Duodenal mucosa (tissue), 2 donors: ENCODE measurements around the gene SYT14.

Experiments
- H3K27ac ChIP-seq: one replicate; pipeline ENCODE4 v1.7.0; 2013; ENCODE audit warnings: low read depth, low read length
- H3K27me3 ChIP-seq, 2 donors: one replicate each; pipeline ENCODE4 v1.7.0; 2013; ENCODE audit warnings: low read length in 2 of 2, control low read depth in 1 of 2; ENCODE audit not compliant: insufficient read depth in 2 of 2, control insufficient read depth in 1 of 2
- H3K36me3 ChIP-seq, 2 donors: one replicate each; pipeline ENCODE4 v1.7.0; 2013; ENCODE audit warnings: low read length in 2 of 2, control low read depth in 1 of 2; ENCODE audit not compliant: insufficient read depth in 2 of 2, control insufficient read depth in 1 of 2
- H3K4me1 ChIP-seq, 2 donors: one replicate each; pipeline ENCODE4 v1.7.0; 2013; ENCODE audit warnings: low read length in 2 of 2, control low read depth in 1 of 2; ENCODE audit not compliant: insufficient read depth in 2 of 2, control insufficient read depth in 1 of 2
- H3K4me3 ChIP-seq, 2 donors: one replicate each; pipeline ENCODE4 v1.7.0; 2013; ENCODE audit warnings: low read length in 2 of 2, low read depth in 1 of 2
- H3K9ac ChIP-seq, 2 donors: one replicate each; pipeline ENCODE4 v1.7.0; 2013; ENCODE audit warnings: low read length in 2 of 2, low read depth in 1 of 2
- H3K9me3 ChIP-seq, 2 donors: one replicate each; pipeline ENCODE4 v1.7.0; 2013; ENCODE audit warnings: low read length in 2 of 2, control low read depth in 1 of 2; ENCODE audit not compliant: control insufficient read depth in 1 of 2

Gene SYT14

GRCh38 chr1:210125143-210125542 is 187.1 kb downstream of the SYT14 start:
- no peaks in the 10 kb centered on the region for H3K4me1 ChIP-seq

GRCh38 chr1:210129092-210129491 is 191.1 kb downstream of the SYT14 start:
- Histone ChIP-seq H3K9ac (no peak overlapping the region), H3K4me1 (no peaks in the 10 kb centered on the region), H3K4me3 (no peak overlapping the region), H3K27ac (no peak overlapping the region), H3K9me3 (no peaks in the 10 kb centered on the region), H3K36me3 (no peaks in the 10 kb centered on the region), H3K27me3 (no peaks in the 10 kb centered on the region)

More at GRCh38 chr1:210125143-210125542, 187.1 kb downstream of the SYT14 start:
- Histone ChIP-seq H3K9me3 (no peaks in the 10 kb centered on the region), H3K36me3 (no peaks in the 10 kb centered on the region), H3K27ac (no peak overlapping the region), H3K9ac (no peak overlapping the region), H3K27me3 (no peaks in the 10 kb centered on the region), H3K4me3 (no peak overlapping the region)

- H3K9me3 ChIP-seq, result no peaks in the 10 kb centered on the region
- no peaks in the 10 kb centered on the region for H3K27me3 ChIP-seq
- H3K9ac ChIP-seq, result no peak overlapping the region
- no peak overlapping the region for H3K27ac ChIP-seq
- H3K4me3 ChIP-seq, result no peak overlapping the region
- no peaks in the 10 kb centered on the region for H3K36me3 ChIP-seq
- no peaks in the 10 kb centered on the region for H3K4me1 ChIP-seq
Observed at GRCh38 chr1:210129759-210130158, 191.7 kb downstream of the SYT14 start.

- no peak overlapping the region for H3K27ac ChIP-seq
- no peak overlapping the region for H3K9ac ChIP-seq
- H3K9me3 ChIP-seq, result no peaks in the 10 kb centered on the region
- no peaks in the 10 kb centered on the region for H3K36me3 ChIP-seq
- no peaks in the 10 kb centered on the region for H3K4me1 ChIP-seq
- no peaks in the 10 kb centered on the region for H3K27me3 ChIP-seq
- no peak overlapping the region for H3K4me3 ChIP-seq
Observed at GRCh38 chr1:210132582-210132981, 194.6 kb downstream of the SYT14 start.

- no peak overlapping the region for H3K9ac ChIP-seq
- no peak overlapping the region for H3K27ac ChIP-seq
- no peaks in the 10 kb centered on the region for H3K36me3 ChIP-seq
- no peaks in the 10 kb centered on the region for H3K27me3 ChIP-seq
- H3K4me3 ChIP-seq, result no peak overlapping the region
- H3K4me1 ChIP-seq, result no peaks in the 10 kb centered on the region
- H3K9me3 ChIP-seq, result no peaks in the 10 kb centered on the region
Observed at GRCh38 chr1:210143465-210144062, 205.5 kb downstream of the SYT14 start.

- no peak overlapping the region for H3K4me3 ChIP-seq
Observed at GRCh38 chr1:210144736-210145135, 206.7 kb downstream of the SYT14 start.

GRCh38 chr1:210151052-210151672 is 213.1 kb downstream of the SYT14 start:
- no peak overlapping the region for H3K9ac ChIP-seq
- H3K27me3 ChIP-seq, result no peaks in the 10 kb centered on the region
- no peaks in the 10 kb centered on the region for H3K4me1 ChIP-seq
- H3K36me3 ChIP-seq, result no peaks in the 10 kb centered on the region
- H3K9me3 ChIP-seq, result no peaks in the 10 kb centered on the region
- H3K27ac ChIP-seq, result no peak overlapping the region
- H3K4me3 ChIP-seq, result no peak overlapping the region

More at GRCh38 chr1:210144736-210145135, 206.7 kb downstream of the SYT14 start:
- Histone ChIP-seq H3K27ac (no peak overlapping the region), H3K27me3 (no peaks in the 10 kb centered on the region), H3K36me3 (no peaks in the 10 kb centered on the region), H3K4me1 (no peaks in the 10 kb centered on the region), H3K9me3 (no peaks in the 10 kb centered on the region), H3K9ac (no peak overlapping the region)

GRCh38 chr1:210159211-210159610 is 221.2 kb downstream of the SYT14 start:
- H3K36me3 ChIP-seq, result no peaks in the 10 kb centered on the region

GRCh38 chr1:210170220-210170619 is 232.2 kb downstream of the SYT14 start:
- Histone ChIP-seq H3K27ac (no peak overlapping the region), H3K4me1 (peaks cover 3 to 5% of the 10 kb centered on the region in 2 donors), H3K27me3 (no peaks in the 10 kb centered on the region), H3K9me3 (no peaks in the 10 kb centered on the region), H3K4me3 (no peak overlapping the region), H3K36me3 (no peaks in the 10 kb centered on the region), H3K9ac (no peak overlapping the region)

More at GRCh38 chr1:210159211-210159610, 221.2 kb downstream of the SYT14 start:
- Histone ChIP-seq H3K4me1 (peaks cover 0 to 7% of the 10 kb centered on the region in 2 donors), H3K27ac (no peak overlapping the region), H3K27me3 (no peaks in the 10 kb centered on the region), H3K4me3 (no peak overlapping the region), H3K9me3 (no peaks in the 10 kb centered on the region), H3K9ac (no peak overlapping the region)

- Histone ChIP-seq H3K27me3 (no peaks in the 10 kb centered on the region), H3K27ac (no peak overlapping the region), H3K9me3 (no peaks in the 10 kb centered on the region), H3K36me3 (no peaks in the 10 kb centered on the region), H3K4me3 (no peak overlapping the region), H3K4me1 (no peaks in the 10 kb centered on the region), H3K9ac (no peak overlapping the region)
Observed at GRCh38 chr1:210174133-210174532, 236.1 kb downstream of the SYT14 start.
